ENCODE results near the gene ESCO1. TPM values are rescaled to one million over a fixed set of nuclear protein-coding genes. Genes with fewer than 3 reads are reported as not detected.
"Not testable (repeated sequence)": the region's sequence is repeated elsewhere in the genome, so short reads cannot be mapped to it uniquely, and the experiment has no call there.

Gene ESCO1
- total RNA-seq, 2 experiments from 2014 or later: 20.2 to 20.3 TPM

DNA sequence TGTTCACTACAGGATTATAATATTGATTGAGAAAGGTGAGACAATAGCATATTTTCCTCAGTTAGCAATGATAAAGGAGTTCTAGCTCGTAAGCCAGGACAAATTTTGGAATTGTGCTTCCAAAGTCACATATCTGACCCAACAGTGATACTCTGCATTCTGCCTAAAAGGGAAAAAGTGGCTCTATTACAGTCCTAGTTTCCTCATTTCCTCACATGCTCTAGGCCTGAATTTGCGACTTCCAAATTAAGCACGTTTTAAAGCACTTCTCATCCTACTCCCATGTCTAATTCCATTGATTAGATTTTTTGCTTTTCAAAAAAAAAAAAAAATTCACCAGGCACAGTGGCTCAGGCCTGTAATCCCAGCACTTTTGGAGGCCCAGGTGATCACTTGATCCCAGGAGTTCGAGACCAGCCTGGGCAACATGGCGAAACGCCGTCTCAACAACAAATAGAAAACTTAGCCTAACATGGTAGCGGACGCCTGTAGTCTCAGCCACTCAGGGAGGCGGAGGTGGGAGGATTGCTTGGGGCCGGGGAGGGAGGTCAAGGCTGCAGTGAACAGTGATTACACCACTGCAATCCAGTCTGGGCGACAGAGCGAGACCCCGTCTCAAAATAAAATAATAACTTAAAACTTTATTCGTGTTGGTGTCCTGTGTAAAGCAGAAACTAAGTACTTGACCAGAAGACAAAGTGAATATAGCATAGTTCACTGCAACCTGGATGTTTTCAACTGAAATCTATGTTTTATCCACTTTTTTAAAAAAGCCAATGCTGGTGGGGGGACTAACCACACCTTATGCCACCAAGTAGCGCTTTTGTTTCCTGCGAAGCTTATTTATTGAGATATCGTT lies 1.5 kb downstream of the ESCO1 start:
- POLR2A ChIA-PET: interaction anchor here (0.9 to 4.0 kb wide), 3 partner anchors 13 to 207 kb away, joined by 3 to 45 read pairs (median 11); partner anchors contain the start of genes ABHD3 and SNRPD1
- CTCF ChIA-PET: interaction anchor here (0.7 to 2.4 kb wide), 3 partner anchors 12 to 110 kb away, joined by 4 to 51 read pairs (median 7); partner anchors contain the start of gene SNRPD1

DNA sequence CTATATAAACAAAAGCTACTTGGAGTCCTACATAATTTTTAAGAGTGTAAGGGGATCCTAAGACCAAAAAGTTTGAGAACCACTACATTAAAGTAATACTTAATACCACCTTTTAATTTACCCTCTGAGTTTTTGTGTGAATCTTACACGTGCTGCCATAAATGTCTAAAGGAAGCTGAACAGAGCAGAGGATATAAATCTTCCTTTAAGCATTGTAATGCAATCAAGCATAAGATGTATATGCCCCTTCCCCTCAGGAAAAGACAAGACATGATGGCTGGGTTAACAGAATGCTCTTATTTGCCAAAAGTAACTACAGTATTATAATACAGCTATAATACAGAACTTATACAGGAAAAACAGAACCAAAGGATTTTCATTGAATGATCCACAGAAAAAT lies 2.9 kb downstream of the ESCO1 start:
- ChIA-PET CTCF (interaction anchor here (1.1 kb wide), 1 partner anchor 15 kb away, joined by 6 read pairs; the partner anchor contains the start of gene SNRPD1), POLR2A (no interaction called here)

DNA sequence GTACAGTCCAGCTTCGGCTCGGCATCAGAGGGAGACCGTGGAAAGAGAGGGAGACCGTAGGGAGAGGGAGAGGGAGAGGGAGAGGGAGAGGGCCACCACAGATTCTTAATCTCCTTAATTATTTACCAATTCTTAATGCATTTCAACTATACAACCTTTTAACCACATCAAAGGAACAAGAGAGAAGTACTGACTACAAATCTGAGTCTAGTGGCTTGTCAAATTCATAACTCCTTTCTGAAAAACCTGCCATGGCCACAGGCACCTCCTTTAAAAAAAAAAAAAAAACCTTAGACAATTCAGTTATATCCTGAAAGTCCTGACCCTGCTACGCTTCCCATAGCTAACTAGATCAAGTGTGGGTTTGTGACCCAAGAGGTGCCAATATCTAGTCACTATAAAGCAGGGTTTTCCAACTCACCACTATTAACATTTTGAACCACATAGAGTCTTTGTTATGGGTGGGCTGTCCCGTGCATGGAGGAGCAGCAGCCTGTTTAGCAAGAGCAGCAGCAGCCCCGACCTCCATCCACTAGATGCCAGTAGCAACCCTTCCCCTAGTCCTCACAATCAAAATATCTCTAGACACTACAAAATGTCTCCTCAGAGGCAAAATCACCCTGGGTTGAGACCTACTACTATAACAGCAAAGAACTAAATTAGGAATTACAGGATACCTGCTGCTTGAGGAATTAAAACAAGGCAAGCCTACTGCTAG lies 6.8 kb downstream of the ESCO1 start:
- POLR2A ChIA-PET: interaction anchor here (0.6 to 0.7 kb wide), 2 partner anchors 17 to 31 kb away, joined by 3 to 4 read pairs; no protein-coding TSS in a partner anchor
- CTCF ChIA-PET: interaction anchor here (0.6 to 1.7 kb wide), 2 partner anchors 11 to 12 kb away, joined by 3 read pairs; no protein-coding TSS in a partner anchor

DNA sequence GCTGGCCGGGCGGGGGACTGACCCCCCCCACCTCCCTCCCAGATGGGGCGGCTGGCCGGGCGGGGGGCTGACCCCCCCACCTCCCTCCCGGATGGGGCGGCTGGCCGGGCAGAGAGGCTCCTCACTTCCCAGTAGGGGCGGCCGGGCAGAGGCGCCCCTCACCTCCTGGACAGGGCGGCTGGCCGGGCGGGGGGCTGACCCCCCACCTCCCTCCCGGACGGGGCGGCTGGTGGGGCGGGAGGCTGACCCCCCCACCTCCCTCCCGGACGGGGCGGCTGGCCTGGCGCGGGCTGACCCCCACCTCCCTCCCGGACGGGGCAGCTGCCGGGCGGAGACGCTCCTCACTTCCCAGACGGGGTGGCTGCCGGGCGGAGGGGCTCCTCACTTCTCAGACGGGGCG lies 8.1 kb downstream of the ESCO1 start:
- POLR2A ChIA-PET, CTCF ChIA-PET: not testable (repeated sequence)

DNA sequence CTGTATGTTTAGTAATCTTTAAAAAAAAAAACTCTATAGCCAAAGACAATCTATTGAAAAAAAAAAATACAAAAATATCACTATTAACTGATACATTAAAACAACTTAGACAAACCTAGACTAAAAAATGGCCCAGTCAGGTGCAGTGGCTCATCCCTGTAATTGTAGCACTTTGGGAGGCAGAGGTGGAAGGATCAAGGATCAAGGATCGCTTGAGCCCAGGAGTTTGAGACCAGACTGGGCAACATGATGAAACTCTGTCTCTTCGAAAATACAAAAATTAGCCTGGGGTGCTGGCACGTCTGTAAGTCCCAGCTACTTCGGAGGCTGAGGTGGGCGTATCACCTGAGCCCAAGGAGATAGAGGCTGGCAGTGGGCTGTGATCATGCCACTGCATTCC lies 16.1 kb downstream of the ESCO1 start:
- ChIA-PET CTCF (interaction anchor here (1.2 kb wide), 1 partner anchor 16 kb away, joined by 4 read pairs; the partner anchor contains the start of gene ESCO1), POLR2A (no interaction called here)

DNA sequence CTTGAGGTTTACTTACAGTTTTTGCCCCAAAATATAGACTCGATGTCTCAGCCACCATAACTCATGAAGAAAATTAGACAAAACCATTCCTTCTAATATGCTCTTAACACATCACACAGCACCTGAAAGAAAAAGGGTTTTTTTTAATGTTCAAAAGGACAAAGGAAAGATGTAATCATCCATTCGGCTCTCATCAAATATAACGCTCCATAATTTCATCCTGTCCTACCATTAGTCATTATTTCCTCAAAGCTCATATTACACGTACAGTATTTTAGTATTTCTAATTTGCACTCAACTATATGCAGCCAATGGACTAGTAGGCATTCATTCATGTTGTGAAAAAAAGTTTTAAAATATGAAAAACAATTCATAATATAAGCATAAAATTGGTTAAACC lies 24.8 kb downstream of the ESCO1 start:
- ChIA-PET POLR2A (no interaction called here), CTCF (no interaction called here)

DNA sequence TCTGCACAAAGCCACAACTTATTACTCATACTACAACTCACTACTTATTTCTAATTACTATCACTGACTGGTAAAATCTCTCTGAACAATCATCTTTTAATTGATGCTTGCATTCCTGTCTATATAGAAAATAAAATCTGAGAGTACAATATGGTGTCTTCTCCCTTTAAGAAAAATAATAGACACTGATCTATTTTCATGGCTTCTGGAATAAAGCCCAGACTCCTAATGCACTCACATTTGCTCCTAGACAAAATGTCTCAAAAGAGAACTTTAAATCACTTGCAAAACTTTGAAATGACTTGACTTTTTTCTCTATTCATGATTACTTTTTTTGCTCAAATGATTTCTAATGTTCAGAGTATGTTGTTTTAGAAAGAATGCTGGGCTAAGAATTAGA lies 28.7 kb downstream of the ESCO1 start:
- ChIA-PET CTCF (no interaction called here), POLR2A (no interaction called here)

DNA sequence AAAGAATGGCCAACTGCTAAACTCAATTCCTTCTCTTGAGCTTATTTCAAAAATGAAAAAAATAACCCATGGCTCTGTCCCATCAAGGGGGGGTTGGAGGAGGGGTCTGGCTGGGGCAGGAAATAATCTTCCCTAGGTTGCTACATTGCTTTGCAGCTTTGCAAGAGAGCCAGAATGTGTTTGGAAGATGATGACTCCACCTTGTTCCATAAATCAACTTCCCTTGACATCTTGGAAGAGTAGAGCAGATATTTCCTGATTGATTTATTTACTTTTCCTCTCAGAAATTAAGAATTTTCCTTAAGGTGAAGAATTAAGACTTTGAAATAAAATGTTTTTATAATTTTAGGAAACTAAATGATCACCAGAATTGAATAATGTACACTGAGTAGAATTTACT lies 41.3 kb downstream of the ESCO1 start:
- ChIA-PET CTCF (no interaction called here), POLR2A (no interaction called here)

DNA sequence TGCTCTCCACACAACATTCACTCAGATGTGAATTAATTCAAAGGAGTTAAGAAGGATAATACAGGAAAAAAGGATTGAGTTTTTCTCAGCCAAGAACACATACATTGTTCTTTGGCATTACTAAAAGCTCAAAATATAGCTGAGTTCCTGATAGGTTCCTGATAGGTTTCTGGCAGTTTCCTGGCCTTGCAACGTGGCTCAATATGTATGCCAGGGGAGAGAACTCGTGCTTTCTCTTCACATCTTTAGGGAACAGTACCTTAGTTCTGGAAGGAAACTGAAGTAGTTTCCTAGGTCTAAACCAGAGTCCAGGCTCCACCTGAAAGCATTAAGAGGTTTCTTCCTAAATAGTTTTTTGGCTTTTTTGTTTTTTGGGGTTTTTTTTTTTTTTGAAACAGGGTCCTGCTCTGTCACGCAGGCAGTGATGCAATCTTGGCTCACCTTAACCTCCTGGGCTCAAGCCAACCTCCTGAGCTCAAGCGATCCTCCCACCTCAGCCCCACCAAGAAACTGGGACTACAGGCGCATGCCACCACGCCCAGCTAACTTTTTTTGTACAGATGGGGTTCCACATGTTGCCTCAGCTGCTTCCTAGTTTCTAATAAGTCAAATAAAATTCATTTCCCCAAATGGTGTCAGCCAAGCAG lies 42.8 kb downstream of the ESCO1 start:
- POLR2A ChIA-PET: no interaction called here
- CTCF ChIA-PET: interaction anchor here (1.0 kb wide), 1 partner anchor 9 kb away, joined by 3 read pairs; no protein-coding TSS in a partner anchor

DNA sequence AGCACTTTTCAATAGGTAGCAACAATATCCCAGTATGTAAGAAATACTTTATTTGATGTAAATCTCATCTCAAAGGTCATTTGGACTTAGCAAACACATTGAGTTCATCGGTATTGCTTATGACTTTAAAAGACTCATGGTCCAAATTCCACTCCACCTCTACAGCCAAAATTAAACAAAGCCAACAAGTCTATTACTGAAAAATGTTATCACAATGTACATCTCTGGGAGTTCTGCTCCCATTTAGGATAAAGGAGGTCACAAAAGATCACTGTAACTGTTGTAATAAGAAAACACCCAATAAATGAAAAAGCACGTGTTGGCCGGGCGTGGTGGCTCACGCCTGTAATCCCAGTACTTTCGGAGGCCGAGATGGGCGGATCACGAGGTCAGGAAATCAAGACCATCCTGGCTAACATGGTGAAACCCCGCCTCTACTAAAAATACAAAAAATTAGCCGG lies 50.0 kb downstream of the ESCO1 start:
- ChIA-PET CTCF (no interaction called here), POLR2A (no interaction called here)

DNA sequence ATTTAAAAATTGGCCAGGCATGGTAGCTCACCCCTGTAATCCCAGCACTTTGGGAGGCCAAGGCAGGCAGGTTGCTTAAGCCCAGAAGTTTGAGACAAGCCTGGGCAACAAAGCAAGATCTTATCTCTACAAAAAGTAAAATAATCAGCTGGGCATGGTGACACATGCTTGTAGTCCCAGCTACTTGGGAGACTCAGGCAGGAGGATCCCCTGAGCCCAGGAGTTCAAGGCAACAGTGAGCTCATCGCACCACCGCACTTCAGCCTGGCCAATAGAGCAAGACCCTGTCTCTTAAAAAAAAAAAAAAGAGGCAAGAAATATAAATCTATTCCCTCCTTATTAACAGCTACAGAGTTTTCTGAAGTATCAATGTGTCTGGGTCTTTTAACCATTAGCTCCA lies 51.9 kb downstream of the ESCO1 start:
- CTCF ChIA-PET: interaction anchor here (1.0 kb wide), 1 partner anchor 9 kb away, joined by 3 read pairs; no protein-coding TSS in a partner anchor
- POLR2A ChIA-PET: no interaction called here

DNA sequence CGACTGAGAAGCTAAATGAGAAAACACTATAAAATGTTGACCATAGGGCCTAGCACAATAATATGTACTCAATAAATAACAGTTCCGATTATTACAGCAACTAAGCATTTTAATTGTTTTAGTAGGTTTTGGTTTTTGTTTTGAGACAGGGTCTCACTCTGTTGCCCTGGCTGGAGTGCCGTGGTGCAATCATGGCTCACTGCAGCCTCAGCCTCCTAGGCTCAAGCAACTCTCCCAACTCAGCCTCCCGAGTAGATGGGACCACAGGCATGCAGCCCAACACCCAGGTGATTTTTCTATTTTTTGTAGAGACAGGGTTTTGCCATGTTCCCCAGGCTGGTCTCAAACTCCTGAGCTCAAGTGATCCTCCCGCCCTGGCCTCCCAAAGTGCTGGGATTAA lies 54.1 kb downstream of the ESCO1 start:
- POLR2A ChIA-PET: no interaction called here
- CTCF ChIA-PET: no interaction called here

DNA sequence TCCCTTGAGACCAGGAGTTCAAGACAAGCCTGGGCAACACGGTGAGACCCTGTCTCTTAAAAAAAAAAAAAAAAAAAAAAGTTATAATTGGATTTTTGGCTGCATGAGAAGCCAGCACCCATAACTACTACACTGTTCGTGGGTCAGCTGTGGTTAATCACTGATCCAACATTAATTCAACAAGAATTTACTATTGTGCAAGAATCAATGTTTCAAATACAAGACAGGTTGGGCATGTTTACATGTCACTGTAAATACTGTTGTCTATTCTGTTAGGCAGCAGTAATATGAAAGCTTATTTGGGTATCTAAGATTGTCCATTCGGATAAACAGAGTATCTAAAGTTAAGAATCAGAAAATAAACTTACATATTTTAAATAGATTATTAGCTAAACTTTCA lies 62.3 kb downstream of the ESCO1 start:
- CTCF ChIA-PET: no interaction called here
- POLR2A ChIA-PET: no interaction called here

DNA sequence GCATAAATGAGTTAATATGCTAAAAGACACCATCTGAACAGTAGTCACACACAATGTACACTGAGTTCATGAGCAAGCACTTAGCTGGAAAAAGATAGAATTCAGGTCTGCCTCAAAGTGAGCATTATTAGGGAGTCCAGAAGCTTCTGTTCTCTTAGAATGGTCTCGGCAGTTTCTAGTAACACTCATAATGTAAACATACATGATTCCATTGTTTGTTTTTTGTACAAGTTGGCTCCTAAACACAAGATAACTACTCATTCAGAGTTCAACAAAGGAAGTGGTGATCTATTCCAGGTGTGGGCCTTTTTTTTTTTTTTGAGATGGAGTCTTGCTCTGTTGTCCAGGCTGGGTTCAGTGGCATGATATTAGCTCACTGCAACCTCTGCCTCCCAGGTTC lies 66.2 kb downstream of the ESCO1 start:
- CTCF ChIA-PET: no interaction called here
- POLR2A ChIA-PET: no interaction called here

DNA sequence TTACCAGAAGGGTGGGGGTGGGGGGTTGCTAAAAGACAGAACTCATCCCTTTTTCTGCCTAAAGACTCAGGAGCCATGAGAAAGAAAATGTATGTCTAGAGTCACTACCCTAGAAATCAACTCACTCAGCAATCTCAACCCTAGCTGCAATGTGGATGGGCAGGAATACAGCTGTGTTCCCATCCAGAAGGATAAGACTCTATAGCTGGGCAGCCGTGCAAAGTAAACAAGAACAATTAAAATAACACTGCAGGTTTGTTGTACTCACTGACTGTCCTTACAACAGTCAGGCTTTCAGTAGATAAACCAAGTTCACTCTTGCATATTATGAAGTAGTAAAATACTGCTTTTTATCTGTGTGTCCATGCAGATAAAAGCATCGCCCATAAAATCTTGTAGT lies 74.0 kb downstream of the ESCO1 start:
- ChIA-PET CTCF (no interaction called here), POLR2A (no interaction called here)

DNA sequence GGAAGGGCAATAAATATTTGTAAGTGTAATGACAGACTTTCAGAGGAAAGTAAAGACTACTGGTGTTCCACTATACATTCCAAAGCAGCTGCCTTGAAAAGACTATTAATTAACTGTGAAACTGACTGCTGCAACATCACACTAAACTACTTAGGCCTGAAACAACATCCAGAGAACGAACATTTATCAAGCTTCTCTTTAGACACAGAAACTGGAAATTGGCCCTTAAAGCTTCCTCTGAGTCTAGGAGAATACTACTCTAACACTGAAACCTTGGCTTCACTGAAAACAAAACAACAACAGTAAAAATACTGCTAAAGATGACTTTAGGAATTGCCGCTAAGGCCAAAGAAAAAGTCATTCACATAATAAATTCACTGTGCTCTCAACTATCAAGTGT lies 74.6 kb downstream of the ESCO1 start:
- POLR2A ChIA-PET: no interaction called here
- CTCF ChIA-PET: no interaction called here

DNA sequence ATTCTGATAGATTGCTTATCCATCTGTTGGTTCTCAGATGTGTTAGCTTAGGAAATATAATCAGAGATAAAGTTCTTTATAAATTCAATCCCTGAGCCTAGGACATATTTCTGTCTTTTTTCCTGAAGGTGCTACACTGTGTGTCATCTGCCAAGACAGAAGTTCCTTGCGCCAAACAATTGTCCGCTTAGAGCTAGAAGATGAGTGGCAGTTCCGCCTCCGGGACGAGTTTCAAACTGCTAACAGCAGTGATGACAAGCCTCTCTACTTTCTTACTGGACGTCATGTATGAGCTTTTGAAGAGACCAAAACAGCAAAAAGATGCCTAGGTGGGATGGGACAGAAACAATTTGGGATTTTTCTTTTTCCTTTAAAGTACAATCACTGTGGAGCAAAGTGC lies 78.0 kb downstream of the ESCO1 start:
- ChIA-PET POLR2A (no interaction called here), CTCF (no interaction called here)

DNA sequence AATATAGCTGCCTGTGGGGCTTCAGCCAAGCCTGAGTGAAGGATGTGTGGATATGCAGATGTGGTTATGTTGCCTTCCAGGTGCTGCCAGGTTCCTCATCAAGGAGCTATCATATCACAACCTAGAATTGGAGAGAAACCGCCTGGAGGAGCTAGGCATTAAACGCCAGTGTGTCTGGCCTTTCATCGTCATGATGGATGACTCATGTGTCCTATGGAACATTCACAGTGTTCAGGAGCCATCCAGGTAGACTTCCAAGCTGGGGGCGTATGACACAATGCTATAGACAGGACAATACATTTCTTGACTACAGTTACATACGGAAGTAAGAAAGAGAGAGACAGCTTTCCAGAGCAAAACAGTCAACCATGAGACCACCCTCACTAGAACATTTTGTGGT lies 86.8 kb downstream of the ESCO1 start:
- ChIA-PET POLR2A (no interaction called here), CTCF (no interaction called here)

DNA sequence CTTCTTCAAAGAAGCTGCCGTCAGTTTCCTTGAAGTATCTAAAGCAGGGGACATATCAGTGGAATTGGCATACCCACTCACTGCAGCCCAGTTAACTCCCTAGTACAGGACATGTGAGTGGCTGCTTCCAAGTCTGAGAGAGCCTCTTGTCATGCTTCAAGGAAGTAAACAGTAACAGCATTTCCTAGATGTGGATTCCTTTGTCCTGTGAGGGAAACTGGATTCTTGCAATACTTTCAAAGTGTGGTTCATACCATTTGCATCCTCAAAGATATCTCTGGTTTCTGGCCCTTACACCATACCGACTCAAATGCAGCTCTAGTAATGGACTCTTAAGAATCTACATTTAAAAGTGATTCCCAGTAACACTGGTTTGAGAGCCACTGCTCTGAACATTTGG lies 87.2 kb downstream of the ESCO1 start:
- ChIA-PET CTCF (no interaction called here), POLR2A (no interaction called here)

DNA sequence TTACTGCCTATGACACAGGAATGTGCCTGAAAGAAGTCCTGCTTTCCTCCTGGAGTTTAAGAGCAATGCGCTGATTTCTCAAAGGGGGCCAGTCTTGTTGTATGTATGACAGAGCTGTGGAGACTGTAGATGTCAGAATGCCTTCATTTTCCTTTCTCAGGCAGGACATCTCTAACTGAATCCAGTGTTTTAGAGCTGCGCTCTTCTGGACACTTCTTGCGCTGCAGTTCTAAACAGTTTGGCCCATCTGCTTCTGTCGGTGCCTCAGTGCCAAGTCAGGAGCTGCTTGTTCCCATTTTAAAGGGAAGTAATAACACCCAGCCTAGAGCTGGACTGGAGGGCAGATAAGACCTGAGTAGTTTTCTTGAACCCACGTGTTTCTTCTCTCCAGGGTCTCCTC lies 91.4 kb downstream of the ESCO1 start:
- CTCF ChIA-PET: no interaction called here

More for the DNA sequence above, 91.4 kb downstream of the ESCO1 start:
- POLR2A ChIA-PET: no interaction called here

Measured in activated CD8-positive, alpha-beta memory T cell treated with anti-CD3 and anti-CD28 coated beads for 36 hours (primary cell).